ENCODE data around the gene PPP3CA. TPM values are rescaled to one million over a fixed set of nuclear protein-coding genes. Genes with fewer than 3 reads are reported as not detected.
"Not testable (repeated sequence)": the region's sequence is repeated elsewhere in the genome, so short reads cannot be mapped to it uniquely, and the experiment has no call there.

The PPP3CA gene
- total RNA-seq, 1 experiment from 2014 or later = 9.1 TPM

DNA sequence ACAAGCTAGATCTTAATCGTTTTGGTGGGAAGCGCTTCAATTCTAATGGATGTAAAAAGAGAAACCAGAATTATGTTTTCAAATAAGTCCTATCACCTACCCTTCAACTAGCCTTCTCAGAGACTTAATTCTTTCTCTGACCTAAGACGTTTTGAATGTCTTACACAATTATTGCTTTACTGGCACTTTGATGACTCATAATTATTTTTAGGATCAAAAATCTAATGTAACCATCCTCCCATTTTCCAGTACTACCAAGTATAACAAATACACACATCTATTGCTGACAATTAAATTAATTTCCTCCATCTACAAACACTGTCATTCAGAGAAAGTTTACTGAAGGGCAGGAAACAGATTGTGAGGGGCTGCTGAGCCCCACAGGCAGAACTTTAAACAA lies 108.6 kb downstream of the PPP3CA start:
- H3K27me3 ChIP-seq (ENCODE audit: low read length) = no peaks in the 10 kb centered on the region
- no peaks in the 10 kb centered on the region for H3K36me3 ChIP-seq (ENCODE audit: insufficient read depth, low read length)
- no peaks in the 10 kb centered on the region for H3K9me3 ChIP-seq (ENCODE audit: low read length)
- H3K9ac ChIP-seq (ENCODE audit: low read length) = no peak overlapping the region
- no peaks in the 10 kb centered on the region for H3K4me1 ChIP-seq (ENCODE audit: low read length)
- H2AFZ ChIP-seq (ENCODE audit: low read length) = no peak overlapping the region
- peaks cover 15% of the 10 kb centered on the region; the same call in 1 of the 2 replicates for H4K20me1 ChIP-seq (ENCODE audit: insufficient read depth, low read depth, low read length)
- no peaks in the 10 kb centered on the region for H3K9me2 ChIP-seq (replicated peaks; ENCODE audit: insufficient read depth, low read length)
- DNase-seq = no peak
- H3K4me2 ChIP-seq (ENCODE audit: low read depth, low read length, poor library complexity, severe bottlenecking) = no peak overlapping the region
- H3K27ac ChIP-seq (ENCODE audit: low read length) = no peak overlapping the region
- no peak overlapping the region for H3K4me3 ChIP-seq (ENCODE audit: low read length)
- H3K79me2 ChIP-seq (ENCODE audit: low read length) = no peaks in the 10 kb centered on the region

DNA sequence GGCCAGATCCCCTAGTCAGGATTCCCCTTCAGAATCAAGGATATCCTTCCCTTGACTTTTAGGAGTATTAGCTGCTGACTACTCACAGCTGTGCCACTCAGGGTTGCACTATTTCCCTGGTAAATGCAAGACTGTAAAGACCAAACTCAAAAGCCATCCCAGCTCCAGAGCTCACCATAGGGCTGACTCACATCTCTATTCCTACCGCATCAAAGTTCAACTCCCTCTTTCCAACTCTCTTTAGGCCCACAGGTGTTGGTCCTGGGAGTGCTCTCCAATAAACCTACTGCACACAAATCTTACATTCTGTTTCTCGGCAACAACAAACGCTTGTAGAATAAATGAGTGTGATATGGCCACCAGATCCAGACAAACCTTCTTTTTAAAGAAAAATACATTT lies 109.6 kb downstream of the PPP3CA start:
- Histone ChIP-seq H4K20me1 (ENCODE audit: insufficient read depth, low read depth, low read length) (peaks cover 15% of the 10 kb centered on the region; the same call in 1 of the 2 replicates), H3K79me2 (ENCODE audit: low read length) (no peaks in the 10 kb centered on the region), H3K36me3 (ENCODE audit: insufficient read depth, low read length) (no peaks in the 10 kb centered on the region), H3K27me3 (ENCODE audit: low read length) (no peaks in the 10 kb centered on the region), H3K4me3 (ENCODE audit: low read length) (no peak overlapping the region), H3K4me1 (ENCODE audit: low read length) (no peaks in the 10 kb centered on the region), H3K27ac (ENCODE audit: low read length) (no peak overlapping the region), H3K9ac (ENCODE audit: low read length) (no peak overlapping the region), H3K9me2 (replicated peaks; ENCODE audit: insufficient read depth, low read length) (no peaks in the 10 kb centered on the region), H3K4me2 (ENCODE audit: low read depth, low read length, poor library complexity, severe bottlenecking) (no peak overlapping the region), H2AFZ (ENCODE audit: low read length) (no peak overlapping the region), H3K9me3 (ENCODE audit: low read length) (no peaks in the 10 kb centered on the region)
- DNase-seq = no peak

DNA sequence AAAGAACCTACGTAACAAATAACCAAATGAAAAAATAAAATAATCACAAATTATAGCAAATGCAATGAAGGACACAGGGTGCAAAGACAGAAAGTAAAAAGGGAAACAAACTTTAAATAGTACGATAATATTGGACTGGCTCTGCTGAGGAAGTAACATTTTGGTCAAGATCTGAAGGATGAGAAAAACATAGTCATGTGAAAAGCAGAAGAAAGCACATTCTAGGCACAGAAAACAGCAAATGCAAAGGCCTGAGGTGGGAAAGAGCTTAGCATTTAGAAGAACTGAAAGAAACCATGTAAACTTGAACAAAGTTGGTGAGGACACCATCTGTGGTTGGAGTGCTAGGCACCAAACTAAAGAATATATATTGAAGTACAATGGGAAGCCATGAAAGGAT lies 111.2 kb downstream of the PPP3CA start:
- no peak for DNase-seq
- H3K4me3 ChIP-seq (ENCODE audit: low read length) = no peak overlapping the region
- H3K9me3 ChIP-seq (ENCODE audit: low read length) = no peaks in the 10 kb centered on the region
- no peaks in the 10 kb centered on the region for H3K9me2 ChIP-seq (replicated peaks; ENCODE audit: insufficient read depth, low read length)
- peaks cover 15% of the 10 kb centered on the region; the same call in 1 of the 2 replicates for H4K20me1 ChIP-seq (ENCODE audit: insufficient read depth, low read depth, low read length)
- H3K4me1 ChIP-seq (ENCODE audit: low read length) = no peaks in the 10 kb centered on the region
- no peaks in the 10 kb centered on the region for H3K36me3 ChIP-seq (ENCODE audit: insufficient read depth, low read length)
- no peak overlapping the region for H3K4me2 ChIP-seq (ENCODE audit: low read depth, low read length, poor library complexity, severe bottlenecking)
- H3K27me3 ChIP-seq (ENCODE audit: low read length) = no peaks in the 10 kb centered on the region
- H3K27ac ChIP-seq (ENCODE audit: low read length) = no peak overlapping the region
- no peak overlapping the region for H2AFZ ChIP-seq (ENCODE audit: low read length)
- no peaks in the 10 kb centered on the region for H3K79me2 ChIP-seq (ENCODE audit: low read length)
- no peak overlapping the region for H3K9ac ChIP-seq (ENCODE audit: low read length)

DNA sequence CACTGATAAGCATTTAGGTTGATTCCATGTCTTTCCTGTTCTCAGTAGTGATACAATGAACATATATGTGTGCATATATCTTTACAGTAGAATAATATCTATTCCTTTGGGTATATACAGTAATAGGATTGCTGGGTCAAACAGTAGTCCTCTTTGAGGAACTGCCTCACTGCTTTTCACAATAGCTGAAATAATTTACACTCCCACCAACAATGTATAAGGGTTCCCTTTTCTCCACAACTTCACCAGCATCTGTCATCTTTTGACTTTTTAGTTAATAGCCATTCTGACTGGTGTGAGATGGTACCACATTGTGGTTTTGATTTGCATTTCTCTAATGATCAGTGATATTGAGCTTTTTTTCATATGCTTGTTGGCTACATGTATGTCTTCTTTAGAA lies 113.2 kb downstream of the PPP3CA start:
- H3K36me3 ChIP-seq (ENCODE audit: insufficient read depth, low read length); DNase-seq; H3K9me2 ChIP-seq (replicated peaks; ENCODE audit: insufficient read depth, low read length); H3K27me3 ChIP-seq (ENCODE audit: low read length); H3K27ac ChIP-seq (ENCODE audit: low read length); H3K9ac ChIP-seq (ENCODE audit: low read length); H3K79me2 ChIP-seq (ENCODE audit: low read length); H3K4me1 ChIP-seq (ENCODE audit: low read length); H3K9me3 ChIP-seq (ENCODE audit: low read length); H3K4me3 ChIP-seq (ENCODE audit: low read length); H2AFZ ChIP-seq (ENCODE audit: low read length); H3K4me2 ChIP-seq (ENCODE audit: low read depth, low read length, poor library complexity, severe bottlenecking): not testable (repeated sequence)
- peaks cover 17% of the 10 kb centered on the region; the same call in 1 of the 2 replicates for H4K20me1 ChIP-seq (ENCODE audit: insufficient read depth, low read depth, low read length)

DNA sequence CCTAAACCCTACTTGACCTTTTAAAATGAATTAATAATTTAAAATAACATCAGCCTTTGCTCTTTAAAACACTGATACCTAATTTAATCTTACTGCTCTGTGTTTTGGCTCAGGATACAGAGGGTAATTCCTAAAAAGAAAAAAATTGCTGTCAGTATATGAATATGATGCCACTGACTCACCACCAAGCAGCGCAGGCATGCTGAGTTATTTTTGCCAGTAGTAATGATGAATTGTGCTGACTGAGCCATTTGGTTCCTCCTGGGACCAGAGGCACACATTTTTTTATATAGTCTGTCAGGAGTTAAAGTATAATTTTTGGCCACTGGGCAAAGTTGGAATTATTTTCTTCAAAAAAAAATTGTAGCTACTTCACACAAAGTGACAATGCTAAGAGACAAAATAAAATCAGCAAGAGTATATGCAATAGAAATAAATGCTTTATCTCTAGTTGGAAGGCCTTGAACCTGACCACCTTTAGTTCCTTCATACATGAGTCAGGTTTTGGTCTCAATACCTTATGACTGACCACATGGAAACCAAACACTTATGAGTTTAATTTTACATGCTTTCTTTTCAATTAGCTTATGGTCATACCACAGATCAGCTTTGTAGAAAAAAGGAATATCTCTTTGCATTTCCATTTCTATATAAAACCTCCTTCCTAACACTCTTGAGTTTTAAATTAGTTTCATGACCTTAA lies 115.1 kb downstream of the PPP3CA start:
- peaks cover 17% of the 10 kb centered on the region; the same call in 1 of the 2 replicates for H4K20me1 ChIP-seq (ENCODE audit: insufficient read depth, low read depth, low read length)
- no peaks in the 10 kb centered on the region for H3K9me2 ChIP-seq (replicated peaks; ENCODE audit: insufficient read depth, low read length)
- no peak overlapping the region for H3K4me3 ChIP-seq (ENCODE audit: low read length)
- no peak overlapping the region for H3K9ac ChIP-seq (ENCODE audit: low read length)
- no peaks in the 10 kb centered on the region for H3K27me3 ChIP-seq (ENCODE audit: low read length)
- no peak overlapping the region for H3K27ac ChIP-seq (ENCODE audit: low read length)
- no peaks in the 10 kb centered on the region for H3K79me2 ChIP-seq (ENCODE audit: low read length)
- no peak overlapping the region for H3K4me2 ChIP-seq (ENCODE audit: low read depth, low read length, poor library complexity, severe bottlenecking)
- no peaks in the 10 kb centered on the region for H3K9me3 ChIP-seq (ENCODE audit: low read length)
- H2AFZ ChIP-seq (ENCODE audit: low read length) = no peak overlapping the region
- DNase-seq = no peak
- no peaks in the 10 kb centered on the region for H3K4me1 ChIP-seq (ENCODE audit: low read length)
- H3K36me3 ChIP-seq (ENCODE audit: insufficient read depth, low read length) = no peaks in the 10 kb centered on the region

DNA sequence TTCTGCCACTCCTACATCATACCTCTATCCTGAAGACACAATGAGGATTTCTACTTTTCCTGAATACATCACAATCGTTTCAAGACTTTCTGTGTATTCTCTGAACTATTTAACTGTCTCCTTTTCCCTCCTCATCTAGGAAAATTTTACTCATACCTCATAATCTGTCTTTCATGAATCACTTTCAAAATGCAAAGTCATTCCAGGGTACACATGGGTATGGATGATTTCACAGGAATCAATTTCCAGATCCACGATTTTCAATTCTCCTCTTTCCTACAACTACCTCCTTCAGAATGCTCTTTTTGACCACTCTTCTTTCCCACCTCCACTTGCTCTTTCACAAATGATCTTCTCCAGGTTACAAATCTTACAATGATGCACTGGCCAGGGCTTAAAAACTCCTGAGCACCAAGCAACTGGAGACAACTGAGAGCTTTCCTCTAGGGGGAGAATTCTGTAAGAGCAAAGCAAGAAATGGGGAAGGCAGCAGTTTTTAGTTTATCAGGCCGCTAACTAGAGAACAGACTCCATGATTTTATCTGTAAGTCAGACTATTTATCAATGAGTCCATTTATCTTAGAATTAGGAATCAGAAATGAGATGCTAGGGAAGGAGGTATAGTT lies 116.4 kb downstream of the PPP3CA start:
- no peak for DNase-seq
- Histone ChIP-seq H3K4me1 (ENCODE audit: low read length) (no peaks in the 10 kb centered on the region), H3K4me2 (ENCODE audit: low read depth, low read length, poor library complexity, severe bottlenecking) (no peak overlapping the region), H3K27me3 (ENCODE audit: low read length) (no peaks in the 10 kb centered on the region), H3K9ac (ENCODE audit: low read length) (no peak overlapping the region), H2AFZ (ENCODE audit: low read length) (no peak overlapping the region), H3K4me3 (ENCODE audit: low read length) (no peak overlapping the region), H3K27ac (ENCODE audit: low read length) (no peak overlapping the region), H3K36me3 (ENCODE audit: insufficient read depth, low read length) (no peaks in the 10 kb centered on the region), H4K20me1 (ENCODE audit: insufficient read depth, low read depth, low read length) (peaks cover 16% of the 10 kb centered on the region), H3K9me3 (ENCODE audit: low read length) (no peaks in the 10 kb centered on the region), H3K79me2 (ENCODE audit: low read length) (no peaks in the 10 kb centered on the region), H3K9me2 (replicated peaks; ENCODE audit: insufficient read depth, low read length) (no peaks in the 10 kb centered on the region)

DNA sequence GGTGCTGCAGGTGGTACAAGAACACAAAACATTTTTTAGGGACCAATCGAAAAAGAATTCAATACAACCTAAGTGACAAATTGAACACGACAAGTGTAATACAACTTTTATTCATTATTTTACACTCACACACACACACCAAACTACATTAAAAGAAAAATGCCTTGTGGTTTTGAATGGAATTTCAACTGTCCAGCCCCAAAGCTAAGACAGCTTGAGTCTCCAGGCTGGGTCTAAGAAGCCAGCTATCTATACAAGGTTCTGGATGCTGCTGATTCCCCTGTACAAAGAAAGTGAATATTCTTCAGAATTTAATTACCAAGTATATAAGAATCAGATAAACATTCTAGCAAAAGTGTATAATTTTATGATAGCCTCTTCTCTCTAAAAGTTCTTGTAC lies 118.2 kb downstream of the PPP3CA start:
- no peak overlapping the region for H3K4me3 ChIP-seq (ENCODE audit: low read length)
- no peaks in the 10 kb centered on the region for H3K9me3 ChIP-seq (ENCODE audit: low read length)
- H3K27me3 ChIP-seq (ENCODE audit: low read length) = no peaks in the 10 kb centered on the region
- H3K9ac ChIP-seq (ENCODE audit: low read length) = no peak overlapping the region
- H3K36me3 ChIP-seq (ENCODE audit: insufficient read depth, low read length) = no peaks in the 10 kb centered on the region
- H3K4me1 ChIP-seq (ENCODE audit: low read length) = no peaks in the 10 kb centered on the region
- H3K9me2 ChIP-seq (replicated peaks; ENCODE audit: insufficient read depth, low read length) = no peaks in the 10 kb centered on the region
- no peak overlapping the region for H2AFZ ChIP-seq (ENCODE audit: low read length)
- H3K4me2 ChIP-seq (ENCODE audit: low read depth, low read length, poor library complexity, severe bottlenecking) = no peak overlapping the region
- no peak for DNase-seq
- H3K79me2 ChIP-seq (ENCODE audit: low read length) = no peaks in the 10 kb centered on the region
- no peak overlapping the region for H3K27ac ChIP-seq (ENCODE audit: low read length)
- H4K20me1 ChIP-seq (ENCODE audit: insufficient read depth, low read depth, low read length) = peaks cover 10% of the 10 kb centered on the region; the same call in 1 of the 2 replicates

DNA sequence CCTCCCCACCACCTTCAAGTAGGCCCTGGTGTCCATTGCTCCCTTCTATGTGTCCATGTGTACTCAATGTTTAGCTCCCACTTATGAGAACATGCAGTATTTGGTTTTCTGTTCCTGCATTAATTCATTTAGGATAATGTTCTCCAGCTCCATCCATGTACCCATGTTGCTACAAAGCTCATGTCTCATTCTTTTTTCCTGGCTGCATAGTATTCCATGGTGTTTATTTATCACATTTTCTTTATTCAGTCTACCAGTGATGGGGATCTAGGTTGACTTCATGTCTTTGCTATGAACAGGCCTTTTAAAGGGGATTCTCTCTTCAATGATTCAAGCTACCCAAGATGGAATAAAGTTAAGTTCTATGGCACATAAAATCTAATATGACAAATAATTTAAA lies 119.6 kb downstream of the PPP3CA start:
- no peaks in the 10 kb centered on the region for H3K36me3 ChIP-seq (ENCODE audit: insufficient read depth, low read length)
- H3K9me3 ChIP-seq (ENCODE audit: low read length) = no peaks in the 10 kb centered on the region
- H4K20me1 ChIP-seq (ENCODE audit: insufficient read depth, low read depth, low read length) = peaks cover 10% of the 10 kb centered on the region; the same call in 1 of the 2 replicates
- H3K4me1 ChIP-seq (ENCODE audit: low read length) = no peaks in the 10 kb centered on the region
- H3K9me2 ChIP-seq (replicated peaks; ENCODE audit: insufficient read depth, low read length) = no peaks in the 10 kb centered on the region
- H3K27ac ChIP-seq (ENCODE audit: low read length) = no peak overlapping the region
- no peak overlapping the region for H3K4me2 ChIP-seq (ENCODE audit: low read depth, low read length, poor library complexity, severe bottlenecking)
- no peak overlapping the region for H3K4me3 ChIP-seq (ENCODE audit: low read length)
- no peaks in the 10 kb centered on the region for H3K79me2 ChIP-seq (ENCODE audit: low read length)
- H2AFZ ChIP-seq (ENCODE audit: low read length) = no peak overlapping the region
- no peak overlapping the region for H3K9ac ChIP-seq (ENCODE audit: low read length)
- no peaks in the 10 kb centered on the region for H3K27me3 ChIP-seq (ENCODE audit: low read length)
- no peak for DNase-seq

All from Karpas-422 (cell line).